ENCODE results near the gene CLEC5A.

GRCh38 chr7:141877365-141877764 lies 69.4 kb downstream of the CLEC5A start:
- no peak for TF ChIP-seq CTCF (conservative IDR thresholded peaks at IDR 0.05)
- no peak for TF ChIP-seq ZFX (IDR thresholded peaks at IDR 0.05)
